GM12878 (cell line): ENCODE measurements around the gene NHEJ1. TPM values are rescaled to one million over a fixed set of nuclear protein-coding genes. Genes with fewer than 3 reads are reported as not detected.

Experiments used
- ATAC-seq: fragments of 200-7000 bp; cut with Tn5 transposase; 3 replicates; pipeline ENCODE4 v1.9.1; 2020; ENCODE audit warnings: mild to moderate bottlenecking, moderate library complexity
- BruUV-seq: library from RNA; stranded (reverse); fragments of 400-500 nt; replicated peaks from 2 replicates; lab custom pipeline; 2021; lab: Mats Ljungman, UMichigan
- CTCF ChIA-PET: fragments of 300-600 bp; sonication (Branson Sonifier 250); formaldehyde crosslinking; extraction: SDS; loops from one replicate; lab custom pipeline; 2021; ENCODE audit warnings: inconsistent platforms; lab: Yijun Ruan, JAX
- POLR2A ChIA-PET: fragments of 350-600 bp; formaldehyde crosslinking; extraction: SDS; loops from one replicate; lab custom pipeline; 2021; ENCODE audit warnings: inconsistent platforms; lab: Charles Lee
- RAD21 ChIA-PET: fragments of 300-600 bp; sonication (Branson Sonifier 250); formaldehyde crosslinking; loops from one replicate; lab custom pipeline; 2023; ENCODE audit warnings: antibody characterized with exemption; ENCODE audit not compliant: unreplicated experiment; lab: Charles Lee
- SMC1A ChIA-PET: fragments of 300-600 bp; sonication (Branson Sonifier 250); formaldehyde crosslinking; loops from one replicate; lab custom pipeline; 2023; ENCODE audit not compliant: unreplicated experiment, uncharacterized antibody; lab: Charles Lee
- DNase-seq: peaks from one replicate; pipeline ENCODE4 v3.0.0-alpha.2; 2011; ENCODE audit warnings: low read depth, low spot score
- FAIRE-seq: peaks from 3 replicates; lab custom pipeline; 2011; peaks lifted over from hg19 to GRCh38; lab: Jason Lieb, UNC
- H2AFZ ChIP-seq: 2 replicates; pipeline ENCODE4 v1.6.0; 2011; ENCODE audit warnings: low read depth, low read length, control low read depth; ENCODE audit not compliant: control insufficient read depth
- H3K27ac ChIP-seq: 2 replicates; pipeline ENCODE4 v1.5.1; 2011; ENCODE audit warnings: control low read depth; ENCODE audit not compliant: control insufficient read depth, insufficient read depth
- H3K27me3 ChIP-seq, 2 experiments: replicated peaks in 1 of 2; 2 replicates each; pipeline versions ENCODE4 v1.6.0 to v1.6.1; 2011; ENCODE audit warnings: low read length in 1 of 2; ENCODE audit not compliant: control insufficient read depth in 2 of 2, insufficient read depth in 2 of 2
- H3K36me3 ChIP-seq, 2 experiments: 2 replicates each; pipeline ENCODE4 v1.5.1; 2011; ENCODE audit warnings: low read length in 1 of 2; ENCODE audit not compliant: control insufficient read depth in 2 of 2, insufficient read depth in 2 of 2
- H3K4me1 ChIP-seq: 2 replicates; pipeline ENCODE4 v1.6.1; 2011; ENCODE audit warnings: mild to moderate bottlenecking, low read length, moderate library complexity, mixed read lengths; ENCODE audit not compliant: control insufficient read depth, insufficient read depth
- H3K4me2 ChIP-seq: 2 replicates; pipeline ENCODE4 v1.6.0; 2011; ENCODE audit warnings: control low read depth; ENCODE audit not compliant: control insufficient read depth, insufficient read depth
- H3K4me3 ChIP-seq: fragments of 200-600 bp; sonication (generic); 2 replicates; pipeline ENCODE4 v1.5.1; 2016
- H3K79me2 ChIP-seq: 2 replicates; pipeline ENCODE4 v1.6.0; 2011; ENCODE audit warnings: low read length; ENCODE audit not compliant: control insufficient read depth, insufficient read depth
- H3K9ac ChIP-seq: 2 replicates; pipeline ENCODE4 v1.8.0; 2011; ENCODE audit warnings: low read length, control low read depth, mixed read lengths; ENCODE audit not compliant: control insufficient read depth, insufficient read depth
- H3K9me3 ChIP-seq: replicated peaks from 3 replicates; pipeline ENCODE4 v1.5.1; 2011; ENCODE audit warnings: mild to moderate bottlenecking, low read length; ENCODE audit not compliant: control insufficient read depth, insufficient read depth
- H4K20me1 ChIP-seq: 2 replicates; pipeline ENCODE4 v1.6.0; 2011; ENCODE audit not compliant: control insufficient read depth, insufficient read depth
- BRCA1 ChIP-seq: IDR thresholded peaks from 2 replicates; pipeline ENCODE4 v1.6.1; 2011; ENCODE audit warnings: low read depth, low read length, improper control_type of control experiment
- CHD2 ChIP-seq: IDR thresholded peaks from 2 replicates; pipeline ENCODE4 v1.6.1; 2011; ENCODE audit warnings: low read depth, low read length, improper control_type of control experiment, borderline replicate concordance
- CREB1 ChIP-seq: IDR thresholded peaks from 2 replicates; pipeline ENCODE4 v1.6.1; 2012; ENCODE audit warnings: low read depth, mild to moderate bottlenecking, inconsistent platforms
- MYB ChIP-seq: fragments of 150-350 bp; IDR thresholded peaks from 2 replicates; pipeline ENCODE4 v1.6.1; 2014; ENCODE audit warnings: mild to moderate bottlenecking, low read depth, low read length, borderline replicate concordance
- MYC ChIP-seq: IDR thresholded peaks from 2 replicates; pipeline ENCODE4 v1.6.1; 2011; ENCODE audit warnings: mild to moderate bottlenecking, low read length, moderate library complexity, inconsistent platforms; ENCODE audit not compliant: insufficient read depth, insufficient replicate concordance, insufficient read length, severe bottlenecking
- NFIC ChIP-seq: IDR thresholded peaks from 2 replicates; pipeline ENCODE4 v1.6.1; 2012; ENCODE audit warnings: low read depth, mild to moderate bottlenecking, inconsistent platforms, low read length, moderate library complexity
- NFYB ChIP-seq: IDR thresholded peaks from 2 replicates; pipeline ENCODE4 v1.6.1; 2011; ENCODE audit warnings: low read depth, mild to moderate bottlenecking, low read length, improper control_type of control experiment, moderate library complexity; ENCODE audit not compliant: insufficient read depth
- RFX5 ChIP-seq: IDR thresholded peaks from 2 replicates; pipeline ENCODE4 v1.6.1; 2011; ENCODE audit warnings: low read depth, low read length, improper control_type of control experiment
- SREBF1 ChIP-seq: IDR thresholded peaks from 2 replicates; pipeline ENCODE4 v1.6.1; 2012; ENCODE audit warnings: mild to moderate bottlenecking, low read length
- SRF ChIP-seq, 2 experiments: IDR thresholded peaks; 2 replicates each; pipeline ENCODE4 v1.6.1; 2011; ENCODE audit warnings: low read depth in 2 of 2, low read length in 2 of 2, mild to moderate bottlenecking in 1 of 2, moderate library complexity in 1 of 2
- STAT1 ChIP-seq: fragments of 450-650 bp; conservative IDR thresholded peaks from 2 replicates; pipeline ENCODE4 v1.6.1; 2014; ENCODE audit warnings: antibody characterized with exemption, mild to moderate bottlenecking
- STAT3 ChIP-seq: IDR thresholded peaks from 2 replicates; pipeline ENCODE4 v1.6.1; 2011; ENCODE audit warnings: low read depth, low read length, improper control_type of control experiment
- TAF1 ChIP-seq: IDR thresholded peaks from 2 replicates; pipeline ENCODE4 v1.6.1; 2011; ENCODE audit warnings: mild to moderate bottlenecking, low read depth, low read length, borderline replicate concordance
- WRNIP1 ChIP-seq: IDR thresholded peaks from 2 replicates; pipeline ENCODE4 v1.6.1; 2011; ENCODE audit warnings: low read depth, low read length, improper control_type of control experiment, borderline replicate concordance
- ZNF592 ChIP-seq: fragments of 450-650 bp; IDR thresholded peaks from 2 replicates; pipeline ENCODE4 v1.6.1; 2017; ENCODE audit warnings: mild to moderate bottlenecking, moderate library complexity
- WGBS: methylation state at CpG from one replicate; pipeline ENCODE4 v1.1.6; 2016; ENCODE audit warnings: low lambda C conversion rate; ENCODE audit not compliant: insufficient replicate concordance, insufficient coverage; ENCODE audit errors: missing lambda C conversion rate; 5-methylcytosine and 5-hydroxymethylcytosine counted together
- in situ Hi-C: fragments of 300-500 bp; cut with MboI; formaldehyde crosslinking; loops from 9 replicates; pipeline ENCODE4 v1.14.3; 2018; ENCODE audit warnings: mixed read lengths
- intact Hi-C: fragments of 100-400 bp; cut with micrococcal nuclease; formaldehyde crosslinking; loops from one replicate; pipeline ENCODE4 v1.14.2; 2022; ENCODE audit not compliant: unreplicated experiment
- polyA plus RNA-seq, 11 experiments: library from polyadenylated mRNA; depleted of rRNA in 4 of 11; unstranded in 6 of 11; stranded (reverse) in 5 of 11; fragments of >200 nt; fragmentation: Nextera tagmentation in 4 of 11; fragmentation: Illumina TruSeq in 1 of 11; extraction: Ambion mirVana in 4 of 11; extraction: Trizol in 1 of 11; gene quantifications; 1 replicate in 1 of 11; 2 replicates in 10 of 11; pipeline versions ENCODE4 v1.2.1 to v1.2.3, GENCODE V29; 2011 to 2016; ENCODE audit warnings: inconsistent platforms in 2 of 11, missing spikeins in 2 of 11, low read depth in 1 of 11
- total RNA-seq, 4 experiments: library from RNA; depleted of rRNA in 3 of 4; stranded (reverse); fragments of >200 nt in 3 of 4; fragmentation: Illumina TruSeq in 1 of 4; extraction: Trizol in 1 of 4; gene quantifications; 2 replicates each; pipeline versions ENCODE4 v1.2.1 to v1.2.3, GENCODE V29; 2013 to 2021
- TF ChIP-seq, protein P1 (sequence below): IDR thresholded peaks from 2 replicates; pipeline ENCODE4 v1.6.1; 2012; ENCODE audit warnings: low read depth, low read length, improper control_type of control experiment
- TF ChIP-seq, protein P2 (sequence below): fragments of 450-650 bp; IDR thresholded peaks from 2 replicates; pipeline ENCODE4 v1.6.1; 2017; ENCODE audit warnings: antibody characterized with exemption, mild to moderate bottlenecking, moderate library complexity

The NHEJ1 gene
- total and polyA plus RNA-seq, 10 of the 15 experiments (the other 5 are each of a cell fraction or from before 2014, with no cell fraction given): 11.8 to 20.2 (median 17.0) TPM

DNA sequence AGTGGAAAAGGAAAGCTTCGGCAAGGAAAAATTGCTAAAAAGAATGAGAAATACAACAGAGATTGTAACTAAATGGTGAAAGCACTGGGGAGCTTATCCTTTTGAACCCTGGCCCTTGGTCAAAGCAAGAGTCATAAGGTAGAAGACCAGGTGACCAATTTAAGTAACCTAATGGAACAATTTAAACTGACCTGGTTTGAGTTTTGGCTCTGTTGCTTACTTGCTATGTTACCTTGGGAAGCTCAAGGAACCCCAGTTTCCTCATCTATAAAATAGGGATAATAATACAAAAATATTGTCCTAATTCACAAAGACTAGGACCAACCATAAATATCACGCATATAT is 48.6 kb downstream of the NHEJ1 start:
- no peaks in the 10 kb centered on the region for H3K27me3 ChIP-seq
- 91% methylated on average over 2 of the region's 2 CpGs for WGBS
- SMC1A ChIA-PET: interaction anchor here (0.8 to 2.3 kb wide), 7 partner anchors 9 to 82 kb away, joined by 3 to 10 read pairs (median 3); no protein-coding TSS in a partner anchor
- no peak overlapping the region for H2AFZ ChIP-seq
- no peaks in the 10 kb centered on the region for H3K79me2 ChIP-seq
- no peaks in the 10 kb centered on the region for H4K20me1 ChIP-seq
- H3K27ac ChIP-seq: no peak overlapping the region
- CTCF ChIA-PET: interaction anchor here (0.8 to 3.2 kb wide), 8 partner anchors 8 to 236 kb away, joined by 3 to 30 read pairs (median 4); no protein-coding TSS in a partner anchor
- no peak for ATAC-seq
- no peak overlapping the region for H3K4me3 ChIP-seq
- no peaks in the 10 kb centered on the region for H3K9me3 ChIP-seq
- H3K4me2 ChIP-seq: no peak overlapping the region
- H3K4me1 ChIP-seq: no peaks in the 10 kb centered on the region
- POLR2A ChIA-PET: no interaction called here
- in situ Hi-C loops: no loop called here
- TF ChIP-seq RFX5 (no peak), SRF (IDR thresholded peaks at IDR 0.05; ENCODE audit: low read depth in 2 of 2, low read length in 2 of 2) (no peak), CHD2 (no peak), CREB1 (no peak), BRCA1 (no peak), NFYB (no peak), STAT1 (no peak), ZNF592 (no peak), SREBF1 (no peak), TAF1 (no peak), MYB (no peak), NFIC (no peak), MYC (no peak), STAT3 (no peak), WRNIP1 (no peak)
- TF ChIP-seq, protein P1, sequence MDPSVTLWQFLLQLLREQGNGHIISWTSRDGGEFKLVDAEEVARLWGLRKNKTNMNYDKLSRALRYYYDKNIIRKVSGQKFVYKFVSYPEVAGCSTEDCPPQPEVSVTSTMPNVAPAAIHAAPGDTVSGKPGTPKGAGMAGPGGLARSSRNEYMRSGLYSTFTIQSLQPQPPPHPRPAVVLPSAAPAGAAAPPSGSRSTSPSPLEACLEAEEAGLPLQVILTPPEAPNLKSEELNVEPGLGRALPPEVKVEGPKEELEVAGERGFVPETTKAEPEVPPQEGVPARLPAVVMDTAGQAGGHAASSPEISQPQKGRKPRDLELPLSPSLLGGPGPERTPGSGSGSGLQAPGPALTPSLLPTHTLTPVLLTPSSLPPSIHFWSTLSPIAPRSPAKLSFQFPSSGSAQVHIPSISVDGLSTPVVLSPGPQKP: no peak
- TF ChIP-seq, protein P2, sequence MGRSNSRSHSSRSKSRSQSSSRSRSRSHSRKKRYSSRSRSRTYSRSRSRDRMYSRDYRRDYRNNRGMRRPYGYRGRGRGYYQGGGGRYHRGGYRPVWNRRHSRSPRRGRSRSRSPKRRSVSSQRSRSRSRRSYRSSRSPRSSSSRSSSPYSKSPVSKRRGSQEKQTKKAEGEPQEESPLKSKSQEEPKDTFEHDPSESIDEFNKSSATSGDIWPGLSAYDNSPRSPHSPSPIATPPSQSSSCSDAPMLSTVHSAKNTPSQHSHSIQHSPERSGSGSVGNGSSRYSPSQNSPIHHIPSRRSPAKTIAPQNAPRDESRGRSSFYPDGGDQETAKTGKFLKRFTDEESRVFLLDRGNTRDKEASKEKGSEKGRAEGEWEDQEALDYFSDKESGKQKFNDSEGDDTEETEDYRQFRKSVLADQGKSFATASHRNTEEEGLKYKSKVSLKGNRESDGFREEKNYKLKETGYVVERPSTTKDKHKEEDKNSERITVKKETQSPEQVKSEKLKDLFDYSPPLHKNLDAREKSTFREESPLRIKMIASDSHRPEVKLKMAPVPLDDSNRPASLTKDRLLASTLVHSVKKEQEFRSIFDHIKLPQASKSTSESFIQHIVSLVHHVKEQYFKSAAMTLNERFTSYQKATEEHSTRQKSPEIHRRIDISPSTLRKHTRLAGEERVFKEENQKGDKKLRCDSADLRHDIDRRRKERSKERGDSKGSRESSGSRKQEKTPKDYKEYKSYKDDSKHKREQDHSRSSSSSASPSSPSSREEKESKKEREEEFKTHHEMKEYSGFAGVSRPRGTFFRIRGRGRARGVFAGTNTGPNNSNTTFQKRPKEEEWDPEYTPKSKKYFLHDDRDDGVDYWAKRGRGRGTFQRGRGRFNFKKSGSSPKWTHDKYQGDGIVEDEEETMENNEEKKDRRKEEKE: no peak
- TF ChIP-seq, all 136 proteins: peak for 0
- intact Hi-C loops: no loop called here
- FAIRE-seq: no peak
- no peak overlapping the region for H3K9ac ChIP-seq
- no peak for DNase-seq
- RAD21 ChIA-PET: interaction anchor here (1.5 to 1.8 kb wide), 2 partner anchors 8 to 10 kb away, joined by 4 to 9 read pairs; no protein-coding TSS in a partner anchor
- BruUV-seq: no TSS peak
- no peaks in the 10 kb centered on the region; a peak in 1 of 4 replicates for H3K36me3 ChIP-seq
